Spleen (tissue), 11 donors: ENCODE data around the gene HELT. TPM values are rescaled to one million over a fixed set of nuclear protein-coding genes. Genes with fewer than 3 reads are reported as not detected.

ENCODE experiments used
- DNase-seq: peaks from one replicate; pipeline ENCODE4 v3.0.0-alpha.2; 2020
- H3K27ac ChIP-seq, 8 donors: fragments of 200-600 bp; sonication (generic) in 7 of 8; 1 replicate in 4 of 8; 2 replicates in 4 of 8; pipeline versions ENCODE4 v1.5.0 to v1.8.0; 2016 to 2021; ENCODE audit warnings: inconsistent platforms in 4 of 8, mild to moderate bottlenecking in 4 of 8, moderate library complexity in 1 of 8
- H3K27me3 ChIP-seq, 7 donors: fragments of 200-600 bp; sonication (generic) in 6 of 7; replicated peaks in 1 of 7; 1 replicate in 4 of 7; 2 replicates in 3 of 7; pipeline versions ENCODE4 v1.5.0 to v1.8.0; 2016 to 2021; ENCODE audit warnings: inconsistent platforms in 3 of 7, mild to moderate bottlenecking in 1 of 7
- H3K36me3 ChIP-seq, 6 donors: fragments of 200-600 bp; sonication (generic) in 5 of 6; 1 replicate in 4 of 6; 2 replicates in 2 of 6; pipeline versions ENCODE4 v1.5.0 to v1.8.0; 2016 to 2021; ENCODE audit warnings: inconsistent platforms in 2 of 6
- H3K4me1 ChIP-seq, 6 donors: fragments of 200-600 bp; sonication (generic) in 5 of 6; 1 replicate in 3 of 6; 2 replicates in 3 of 6; pipeline versions ENCODE4 v1.5.0 to v1.8.0; 2016 to 2021; ENCODE audit warnings: inconsistent platforms in 3 of 6
- H3K4me3 ChIP-seq, 8 donors: fragments of 200-600 bp; sonication (generic) in 7 of 8; 1 replicate in 4 of 8; 2 replicates in 4 of 8; pipeline versions ENCODE4 v1.5.0 to v1.8.0; 2016 to 2021; ENCODE audit warnings: inconsistent platforms in 4 of 8, mild to moderate bottlenecking in 4 of 8, moderate library complexity in 2 of 8
- H3K9me3 ChIP-seq, 8 donors: fragments of 200-600 bp; sonication (generic) in 7 of 8; 1 replicate in 4 of 8; 2 replicates in 4 of 8; pipeline versions ENCODE4 v1.5.0 to v1.8.0; 2016 to 2021; ENCODE audit warnings: inconsistent platforms in 4 of 8
- POLR2A ChIP-seq, 3 donors: fragments of 450-650 bp; IDR thresholded peaks; one replicate each; pipeline ENCODE4 v1.5.1; 2017; ENCODE audit warnings: antibody characterized with exemption in 3 of 3, mild to moderate bottlenecking in 1 of 3
- POLR2AphosphoS5 ChIP-seq, 3 donors: sonication (generic); formaldehyde crosslinking; IDR thresholded peaks; one replicate each; pipeline ENCODE4 v1.5.1; 2017; ENCODE audit warnings: antibody characterized with exemption in 3 of 3
- WGBS, 5 donors: extraction: QIAGEN DNeasy Blood & Tissue Kit in 3 of 5; methylation state at CpG; one replicate each; pipeline versions ENCODE4 v1.1.5 to v1.1.7; 2013 to 2018; 5-methylcytosine and 5-hydroxymethylcytosine counted together
- intact Hi-C: fragments of 100-400 bp; cut with DNase I; formaldehyde crosslinking; loops from one replicate; pipeline ENCODE4 v1.15.0; 2023; ENCODE audit warnings: low total_unique reads
- polyA plus RNA-seq, 3 donors: library from polyadenylated mRNA; stranded (reverse); fragments of 200-250 nt; gene quantifications; one replicate each; pipeline ENCODE4 v1.2.1, GENCODE V29; 2013
- total RNA-seq, 7 donors: library from RNA; depleted of rRNA in 3 of 7; stranded (reverse); fragments of >200 nt in 3 of 7; fragmentation: NEBNext Ultra II Directional in 4 of 7; extraction: Animal tissue kit (Norgen Biotek cat#: 25700) in 4 of 7; gene quantifications; one replicate each; pipeline versions ENCODE4 v1.1.0 to v1.2.1, GENCODE V29; 2016 to 2021
- TF ChIP-seq, protein P1 (sequence below), 11 experiments: fragments of 200-600 bp in 7 of 11; fragments of 450-650 bp in 4 of 11; sonication (generic) in 4 of 11; IDR thresholded peaks in 8 of 11; conservative IDR thresholded peaks in 3 of 11; 1 replicate in 7 of 11; 2 replicates in 4 of 11; pipeline versions ENCODE4 v1.4.0 to v1.8.0; 2016 to 2021; ENCODE audit warnings: antibody characterized with exemption in 11 of 11, inconsistent platforms in 4 of 11, mild to moderate bottlenecking in 1 of 11
- donor health status: healthy with polysubstance abuse.
- donor health status: DM: no; HTN: no; CAD: no; lungs with moderate emphysema.
- donor health status: DM: no; HTN: no; CAD: no.
- donor health status: Bipolar disorder and iron deficiency.
- donor health status: healthy.
- donor health status: DM: no; HTN: no; CAD: no.
- donor health status: DM: yes; HTN: yes; CAD: no.

HELT gene
- total and polyA plus RNA-seq, 10 donors, result 0.20 to 0.26 TPM; not detected in 8

DNA sequence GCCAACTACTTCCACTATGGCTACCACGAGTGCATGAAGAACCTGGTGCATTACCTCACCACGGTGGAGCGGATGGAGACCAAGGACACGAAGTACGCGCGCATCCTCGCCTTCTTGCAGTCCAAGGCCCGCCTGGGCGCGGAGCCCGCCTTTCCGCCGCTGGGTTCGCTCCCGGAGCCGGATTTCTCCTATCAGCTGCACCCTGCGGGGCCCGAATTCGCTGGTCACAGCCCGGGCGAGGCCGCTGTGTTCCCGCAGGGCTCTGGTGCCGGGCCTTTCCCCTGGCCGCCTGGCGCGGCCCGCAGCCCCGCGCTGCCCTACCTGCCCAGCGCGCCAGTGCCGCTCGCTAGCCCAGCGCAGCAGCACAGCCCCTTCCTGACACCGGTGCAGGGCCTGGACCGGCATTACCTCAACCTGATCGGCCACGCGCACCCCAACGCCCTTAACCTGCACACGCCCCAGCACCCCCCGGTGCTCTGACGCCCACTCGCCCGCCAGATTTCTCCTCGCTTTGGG is 2.1 kb downstream of the HELT start:
- Histone ChIP-seq H3K9me3 (no peaks in the 10 kb centered on the region), H3K4me3 (peak overlapping the region in 7 of 8 donors; percentile 9 to 56 (median 26)), H3K27ac (peak overlapping the region in 1 of 8 donors; percentile 37), H3K27me3 (peaks cover 7 to 100% (median 88%) of the 10 kb centered on the region in 7 donors), H3K4me1 (peaks cover 14 to 65% (median 50%) of the 10 kb centered on the region in 6 donors), H3K36me3 (no peaks in the 10 kb centered on the region)
- no peak for DNase-seq
- TF ChIP-seq, protein P1, sequence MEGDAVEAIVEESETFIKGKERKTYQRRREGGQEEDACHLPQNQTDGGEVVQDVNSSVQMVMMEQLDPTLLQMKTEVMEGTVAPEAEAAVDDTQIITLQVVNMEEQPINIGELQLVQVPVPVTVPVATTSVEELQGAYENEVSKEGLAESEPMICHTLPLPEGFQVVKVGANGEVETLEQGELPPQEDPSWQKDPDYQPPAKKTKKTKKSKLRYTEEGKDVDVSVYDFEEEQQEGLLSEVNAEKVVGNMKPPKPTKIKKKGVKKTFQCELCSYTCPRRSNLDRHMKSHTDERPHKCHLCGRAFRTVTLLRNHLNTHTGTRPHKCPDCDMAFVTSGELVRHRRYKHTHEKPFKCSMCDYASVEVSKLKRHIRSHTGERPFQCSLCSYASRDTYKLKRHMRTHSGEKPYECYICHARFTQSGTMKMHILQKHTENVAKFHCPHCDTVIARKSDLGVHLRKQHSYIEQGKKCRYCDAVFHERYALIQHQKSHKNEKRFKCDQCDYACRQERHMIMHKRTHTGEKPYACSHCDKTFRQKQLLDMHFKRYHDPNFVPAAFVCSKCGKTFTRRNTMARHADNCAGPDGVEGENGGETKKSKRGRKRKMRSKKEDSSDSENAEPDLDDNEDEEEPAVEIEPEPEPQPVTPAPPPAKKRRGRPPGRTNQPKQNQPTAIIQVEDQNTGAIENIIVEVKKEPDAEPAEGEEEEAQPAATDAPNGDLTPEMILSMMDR (IDR thresholded peaks at IDR 0.05 in 8 of 11, conservative IDR thresholded peaks at IDR 0.05 in 3 of 11), result no peak
- TF ChIP-seq POLR2A (IDR thresholded peaks at IDR 0.05), result no peak
- TF ChIP-seq POLR2AphosphoS5 (IDR thresholded peaks at IDR 0.05), result peak in 1 of 3 donors; percentile 56
- intact Hi-C loops, result no loop called here
- 2 to 7% (median 4%) methylated on average over 36 to 48 of the region's 48 CpGs for WGBS, 5 donors

DNA sequence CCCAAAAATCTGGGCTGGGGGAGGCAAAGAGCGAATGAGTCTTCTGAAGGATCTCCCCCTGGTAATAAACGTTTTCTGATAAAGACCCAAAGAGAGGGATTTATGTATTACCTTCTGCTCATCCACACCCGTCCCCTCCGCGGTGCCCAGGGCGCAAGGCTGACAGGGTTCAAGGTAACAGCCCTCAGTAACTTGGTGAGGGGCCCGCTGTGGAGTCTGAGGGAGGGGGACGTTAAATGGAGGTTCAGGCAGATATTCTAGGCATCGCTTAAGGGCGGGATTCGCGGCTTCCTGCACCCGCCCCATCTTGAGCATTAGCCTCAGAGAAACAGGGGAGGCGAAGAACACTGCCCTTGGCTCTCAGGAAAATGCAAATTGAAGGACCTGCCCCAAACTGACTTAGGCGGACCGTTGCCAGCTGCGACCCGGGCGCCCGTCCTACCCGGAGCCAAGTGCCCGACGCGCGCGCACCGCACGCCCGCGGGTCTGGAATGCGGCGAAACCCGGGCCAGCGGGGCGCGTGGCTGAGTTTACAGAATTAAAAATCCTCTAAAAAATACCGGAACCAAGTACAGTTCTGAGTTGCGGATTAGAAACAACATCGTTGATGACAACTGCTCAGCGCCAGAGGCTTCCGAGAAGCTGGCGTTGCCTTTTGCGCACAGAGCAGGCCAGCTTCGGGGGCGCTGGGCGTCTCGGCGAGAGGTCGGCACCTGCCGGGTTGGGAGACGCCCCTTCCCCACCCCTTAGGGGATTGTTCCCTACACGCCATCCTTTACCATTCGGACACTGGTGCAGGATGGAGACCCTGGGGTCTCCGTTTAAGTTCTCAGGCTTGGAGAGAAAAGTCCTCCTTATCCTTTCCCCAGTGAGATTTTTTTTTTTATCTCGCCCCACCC is 2.8 kb downstream of the HELT start:
- intact Hi-C loops, result no loop called here
- Histone ChIP-seq H3K27me3 (peaks cover 4 to 100% (median 81%) of the 10 kb centered on the region in 7 donors), H3K9me3 (no peaks in the 10 kb centered on the region), H3K4me1 (peaks cover 14 to 58% (median 48%) of the 10 kb centered on the region in 6 donors), H3K4me3 (peak overlapping the region in 6 of 8 donors; percentile 12 to 56 (median 26)), H3K27ac (peak overlapping the region in 1 of 8 donors; percentile 37), H3K36me3 (no peaks in the 10 kb centered on the region)
- WGBS, 5 donors, result 2 to 9% (median 4%) methylated on average over 48 to 55 of the region's 55 CpGs
- TF ChIP-seq POLR2AphosphoS5 (IDR thresholded peaks at IDR 0.05), result no peak
- no peak for TF ChIP-seq POLR2A (IDR thresholded peaks at IDR 0.05)
- TF ChIP-seq, protein P1 (IDR thresholded peaks at IDR 0.05 in 8 of 11, conservative IDR thresholded peaks at IDR 0.05 in 3 of 11), result no peak
- no peak for DNase-seq

DNA sequence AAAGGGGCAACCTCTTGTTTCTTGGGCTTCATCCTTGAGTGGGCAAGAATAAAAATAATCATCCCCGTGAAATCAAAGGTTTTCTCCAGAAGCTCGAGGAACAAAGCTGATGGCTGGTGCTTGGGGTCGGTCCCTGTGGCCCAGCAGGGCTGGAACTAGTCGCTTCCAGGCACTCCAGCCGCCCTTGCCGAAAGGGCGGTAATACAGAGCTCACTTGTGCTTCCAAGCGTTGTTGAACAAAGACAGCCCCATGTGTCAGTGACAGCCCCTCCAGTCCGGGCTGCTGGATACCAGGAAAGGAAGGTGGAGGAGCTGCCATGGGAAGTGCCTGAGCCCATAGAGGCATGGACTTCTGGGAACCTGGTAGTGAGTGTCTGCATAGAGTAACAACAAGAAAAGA is 5.2 kb downstream of the HELT start:
- TF ChIP-seq, protein P1 (IDR thresholded peaks at IDR 0.05 in 8 of 11, conservative IDR thresholded peaks at IDR 0.05 in 3 of 11), result no peak
- no peak for TF ChIP-seq POLR2AphosphoS5 (IDR thresholded peaks at IDR 0.05)
- TF ChIP-seq POLR2A (IDR thresholded peaks at IDR 0.05), result no peak
- DNase-seq, result no peak
- no peaks in the 10 kb centered on the region for H3K9me3 ChIP-seq
- H3K4me3 ChIP-seq, result no peak overlapping the region
- peaks cover 14 to 35% (median 33%) of the 10 kb centered on the region in 6 donors for H3K4me1 ChIP-seq
- no peak overlapping the region for H3K27ac ChIP-seq
- H3K27me3 ChIP-seq, result peaks cover 3 to 80% (median 58%) of the 10 kb centered on the region in 7 donors
- WGBS, 5 donors, result 47 to 67% (median 55%) methylated on average over 9 of the region's 9 CpGs
- no peaks in the 10 kb centered on the region for H3K36me3 ChIP-seq
- intact Hi-C loops, result no loop called here

DNA sequence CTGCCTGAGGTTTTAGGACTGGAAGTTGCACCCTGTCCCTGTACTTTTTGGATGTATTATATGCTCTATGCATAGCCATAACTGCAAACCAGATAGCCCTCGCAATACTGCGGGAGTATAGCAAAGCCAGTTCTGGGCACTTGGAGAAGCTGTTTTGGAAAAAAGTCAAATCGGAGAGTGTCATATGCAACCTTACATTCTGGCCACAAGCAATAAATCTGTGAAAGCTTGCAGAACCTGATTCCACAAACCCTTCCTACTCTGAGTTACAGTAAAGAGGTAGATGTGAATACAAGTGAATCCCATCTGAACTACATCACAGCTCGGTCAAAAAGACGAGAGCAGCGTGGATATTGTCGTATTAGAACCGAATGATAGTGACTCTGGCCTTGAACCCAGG is 10.3 kb downstream of the HELT start:
- H3K36me3 ChIP-seq, result no peaks in the 10 kb centered on the region
- TF ChIP-seq, protein P1 (IDR thresholded peaks at IDR 0.05 in 8 of 11, conservative IDR thresholded peaks at IDR 0.05 in 3 of 11), result no peak
- TF ChIP-seq POLR2AphosphoS5 (IDR thresholded peaks at IDR 0.05) (no peak), POLR2A (IDR thresholded peaks at IDR 0.05) (no peak)
- peaks cover 0 to 58% (median 11%) of the 10 kb centered on the region in 7 donors for H3K27me3 ChIP-seq
- no peaks in the 10 kb centered on the region for H3K9me3 ChIP-seq
- WGBS, 5 donors, result 89 to 95% (median 93%) methylated on average over 8 of the region's 8 CpGs
- H3K4me3 ChIP-seq, result no peak overlapping the region
- no peak overlapping the region for H3K27ac ChIP-seq
- H3K4me1 ChIP-seq, result no peaks in the 10 kb centered on the region
- DNase-seq, result no peak
- intact Hi-C loops, result no loop called here
